GM23338 (cell line): ENCODE results near the gene ATG4C. TPM values are rescaled to one million over a fixed set of nuclear protein-coding genes. Genes with fewer than 3 reads are reported as not detected.

Experiments
- ATAC-seq: fragments of 200-7000 bp; cut with Tn5 transposase; 3 replicates; pipeline ENCODE4 v1.9.1; 2020
- DNase-seq: peaks from one replicate; pipeline ENCODE4 v3.0.0-alpha.2; 2015; ENCODE audit warnings: low spot score
- H2AFZ ChIP-seq: fragments of 200-600 bp; sonication (generic); 2 replicates; pipeline ENCODE4 v1.8.0; 2016; ENCODE audit warnings: antibody characterized with exemption, mild to moderate bottlenecking, moderate library complexity
- H3F3A ChIP-seq: fragments of 200-600 bp; sonication (generic); replicated peaks from 2 replicates; pipeline ENCODE4 v1.8.0; 2017; ENCODE audit warnings: antibody characterized with exemption, mixed run types, low read depth
- H3K27ac ChIP-seq: fragments of 200-600 bp; sonication (generic); 2 replicates; pipeline ENCODE4 v1.6.1; 2016; ENCODE audit warnings: low read depth
- H3K27me3 ChIP-seq: fragments of 200-600 bp; sonication (generic); 2 replicates; pipeline ENCODE4 v1.8.0; 2016; ENCODE audit warnings: mild to moderate bottlenecking, mixed run types, moderate library complexity; ENCODE audit not compliant: insufficient read depth
- H3K36me3 ChIP-seq: fragments of 200-600 bp; sonication (generic); 2 replicates; pipeline ENCODE4 v1.8.0; 2016; ENCODE audit warnings: mild to moderate bottlenecking; ENCODE audit not compliant: insufficient read depth
- H3K4me1 ChIP-seq: fragments of 200-600 bp; sonication (generic); 2 replicates; pipeline ENCODE4 v1.8.0; 2016; ENCODE audit warnings: mild to moderate bottlenecking, moderate library complexity; ENCODE audit not compliant: insufficient read depth
- H3K4me2 ChIP-seq: fragments of 200-600 bp; sonication (generic); 2 replicates; pipeline ENCODE4 v1.7.1; 2017; ENCODE audit warnings: mixed run types
- H3K4me3 ChIP-seq: fragments of 200-600 bp; sonication (generic); 2 replicates; pipeline ENCODE4 v1.6.1; 2016; ENCODE audit warnings: mixed run types
- H3K79me2 ChIP-seq: fragments of 200-600 bp; sonication (generic); replicated peaks from 2 replicates; pipeline ENCODE4 v1.8.0; 2017; ENCODE audit warnings: mild to moderate bottlenecking; ENCODE audit not compliant: insufficient read depth
- H3K9me2 ChIP-seq: fragments of 200-600 bp; sonication (generic); 2 replicates; pipeline ENCODE4 v1.8.0; 2017; ENCODE audit not compliant: insufficient read depth
- H4K20me1 ChIP-seq: fragments of 200-600 bp; sonication (generic); replicated peaks from 2 replicates; pipeline ENCODE4 v1.8.0; 2017; ENCODE audit warnings: mild to moderate bottlenecking; ENCODE audit not compliant: insufficient read depth
- H3K27ac Mint-ChIP-seq: 2 replicates; pipeline ENCODE4 v1.8.0; 2020; ENCODE audit warnings: inconsistent platforms, mild to moderate bottlenecking, moderate library complexity, mixed read lengths
- H3K27me3 Mint-ChIP-seq: 3 replicates; pipeline ENCODE4 v1.8.0; 2022; ENCODE audit warnings: low read depth, mild to moderate bottlenecking, moderate library complexity, mixed read lengths, inconsistent platforms; ENCODE audit not compliant: insufficient read depth, poor library complexity
- H3K36me3 Mint-ChIP-seq: 3 replicates; pipeline ENCODE4 v1.8.0; 2021; ENCODE audit warnings: low read depth, mild to moderate bottlenecking, inconsistent platforms, moderate library complexity, mixed read lengths
- H3K4me1 Mint-ChIP-seq: 3 replicates; pipeline ENCODE4 v1.8.0; 2020; ENCODE audit warnings: mild to moderate bottlenecking, inconsistent platforms, mixed read lengths
- H3K4me3 Mint-ChIP-seq: 3 replicates; pipeline ENCODE4 v1.8.0; 2021; ENCODE audit warnings: moderate library complexity, mild to moderate bottlenecking, inconsistent platforms, mixed read lengths
- H3K9me3 Mint-ChIP-seq: 3 replicates; pipeline ENCODE4 v1.8.0; 2020; ENCODE audit warnings: moderate library complexity, mild to moderate bottlenecking, inconsistent platforms, mixed read lengths
- CREB1 ChIP-seq: fragments of 250-450 bp; sonication (Bioruptor Pico); IDR thresholded peaks from 2 replicates; pipeline ENCODE4 v1.5.0; 2020; ENCODE audit warnings: low read depth, mild to moderate bottlenecking, moderate library complexity
- EZH2 ChIP-seq: fragments of 200-600 bp; sonication (generic); IDR thresholded peaks from one replicate; pipeline ENCODE4 v1.8.0; 2017; ENCODE audit warnings: antibody characterized with exemption, mild to moderate bottlenecking, low read depth; ENCODE audit not compliant: unreplicated experiment
- EZH2phosphoT487 ChIP-seq: fragments of 200-600 bp; sonication (generic); IDR thresholded peaks from one replicate; pipeline ENCODE4 v1.8.1; 2018; ENCODE audit warnings: antibody characterized with exemption; ENCODE audit not compliant: unreplicated experiment
- JUNB ChIP-seq: IDR thresholded peaks from one replicate; pipeline ENCODE4 v1.6.1; 2016; ENCODE audit warnings: antibody characterized with exemption; ENCODE audit not compliant: unreplicated experiment
- NANOG ChIP-seq: IDR thresholded peaks from 2 replicates; pipeline ENCODE4 v1.6.1; 2016; ENCODE audit warnings: antibody characterized with exemption, borderline replicate concordance
- POLR2AphosphoS5 ChIP-seq: IDR thresholded peaks from 2 replicates; pipeline ENCODE4 v1.6.1; 2016; ENCODE audit warnings: antibody characterized with exemption, low read depth
- STAT1 ChIP-seq: IDR thresholded peaks from one replicate; pipeline ENCODE4 v1.6.1; 2016; ENCODE audit warnings: antibody characterized with exemption; ENCODE audit not compliant: unreplicated experiment
- ZNF114 ChIP-seq: fragments of 250-450 bp; sonication (Bioruptor Pico); IDR thresholded peaks from 2 replicates; pipeline ENCODE4 v1.5.0; 2020; ENCODE audit warnings: mild to moderate bottlenecking, moderate library complexity
- ZNF331 ChIP-seq: fragments of 250-450 bp; sonication (Bioruptor Pico); IDR thresholded peaks from 2 replicates; pipeline ENCODE4 v1.5.0; 2020; ENCODE audit warnings: low read depth, mild to moderate bottlenecking, moderate library complexity
- polyA plus RNA-seq: library from polyadenylated mRNA; unstranded; fragments of >200 nt; fragmentation: Nextera tagmentation; extraction: Ambion mirVana; gene quantifications from 2 replicates; pipeline ENCODE4 v1.2.1, GENCODE V29; 2016
- total RNA-seq: library from RNA; depleted of rRNA; stranded (reverse); fragments of >200 nt; shearing (Covaris generic); gene quantifications from 2 replicates; pipeline ENCODE4 v1.2.3, GENCODE V29; 2014
- TF ChIP-seq, protein P1 (sequence below), 2 experiments: fragments of 200-600 bp in 1 of 2; sonication (generic) in 1 of 2; conservative IDR thresholded peaks; 2 replicates each; pipeline versions ENCODE4 v1.5.1 to v1.6.1; 2016 to 2017; ENCODE audit warnings: antibody characterized with exemption in 2 of 2, low read depth in 2 of 2, mild to moderate bottlenecking in 2 of 2, moderate library complexity in 1 of 2
- TF ChIP-seq, protein P2 (sequence below): fragments of 250-450 bp; sonication (Bioruptor Pico); IDR thresholded peaks from 2 replicates; pipeline ENCODE4 v1.5.0; 2020; ENCODE audit warnings: mild to moderate bottlenecking, moderate library complexity
- TF ChIP-seq, protein P3 (sequence below): IDR thresholded peaks from one replicate; pipeline ENCODE4 v1.6.1; 2018; ENCODE audit warnings: antibody characterized with exemption; ENCODE audit not compliant: unreplicated experiment
- TF ChIP-seq, protein P4 (sequence below): IDR thresholded peaks from 2 replicates; pipeline ENCODE4 v1.6.1; 2016; ENCODE audit warnings: antibody characterized with exemption

Gene ATG4C
- total and polyA plus RNA-seq, 2 experiments from 2014 or later, result 15.7 to 18.6 TPM

DNA sequence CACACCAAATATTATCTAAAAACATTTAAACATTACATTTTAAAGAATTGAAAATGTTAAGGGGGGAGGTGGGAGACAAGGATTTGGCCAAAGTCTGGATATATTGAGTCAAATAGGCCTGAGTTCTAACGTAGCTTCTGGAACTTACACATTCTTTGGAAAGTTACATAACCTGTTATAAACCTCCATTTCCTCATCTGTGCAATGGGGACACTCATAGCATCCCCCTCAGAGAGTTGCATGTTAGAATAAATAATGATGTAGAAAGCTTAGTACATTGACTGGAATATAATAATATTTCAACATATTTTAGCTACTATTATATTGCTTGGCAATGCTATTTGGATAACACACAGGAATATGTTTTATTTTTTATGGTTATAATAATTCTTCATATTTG, 117.7 kb downstream of the ATG4C start:
- Histone ChIP-seq H3K27me3 (no peaks in the 10 kb centered on the region), H3K79me2 (no peaks in the 10 kb centered on the region), H4K20me1 (no peaks in the 10 kb centered on the region), H3K4me3 (no peak overlapping the region), H3K4me2 (no peak overlapping the region), H3K4me1 (peaks cover 7% of the 10 kb centered on the region; the same call in 1 of the 2 replicates), H3K9me2 (no peaks in the 10 kb centered on the region), H3K36me3 (no peaks in the 10 kb centered on the region), H3F3A (no peaks in the 10 kb centered on the region), H2AFZ (no peak overlapping the region), H3K27ac (no peak overlapping the region)
- no peaks in the 10 kb centered on the region for H3K9me3 Mint-ChIP-seq
- H3K27me3 Mint-ChIP-seq, result peaks cover 4% of the 10 kb centered on the region
- peaks cover 21% of the 10 kb centered on the region for H3K4me1 Mint-ChIP-seq
- no peak overlapping the region for H3K27ac Mint-ChIP-seq
- ATAC-seq, result no peak
- TF ChIP-seq, protein P1, sequence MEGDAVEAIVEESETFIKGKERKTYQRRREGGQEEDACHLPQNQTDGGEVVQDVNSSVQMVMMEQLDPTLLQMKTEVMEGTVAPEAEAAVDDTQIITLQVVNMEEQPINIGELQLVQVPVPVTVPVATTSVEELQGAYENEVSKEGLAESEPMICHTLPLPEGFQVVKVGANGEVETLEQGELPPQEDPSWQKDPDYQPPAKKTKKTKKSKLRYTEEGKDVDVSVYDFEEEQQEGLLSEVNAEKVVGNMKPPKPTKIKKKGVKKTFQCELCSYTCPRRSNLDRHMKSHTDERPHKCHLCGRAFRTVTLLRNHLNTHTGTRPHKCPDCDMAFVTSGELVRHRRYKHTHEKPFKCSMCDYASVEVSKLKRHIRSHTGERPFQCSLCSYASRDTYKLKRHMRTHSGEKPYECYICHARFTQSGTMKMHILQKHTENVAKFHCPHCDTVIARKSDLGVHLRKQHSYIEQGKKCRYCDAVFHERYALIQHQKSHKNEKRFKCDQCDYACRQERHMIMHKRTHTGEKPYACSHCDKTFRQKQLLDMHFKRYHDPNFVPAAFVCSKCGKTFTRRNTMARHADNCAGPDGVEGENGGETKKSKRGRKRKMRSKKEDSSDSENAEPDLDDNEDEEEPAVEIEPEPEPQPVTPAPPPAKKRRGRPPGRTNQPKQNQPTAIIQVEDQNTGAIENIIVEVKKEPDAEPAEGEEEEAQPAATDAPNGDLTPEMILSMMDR (conservative IDR thresholded peaks at IDR 0.05; ENCODE audit: low read depth in 2 of 2), result no peak
- TF ChIP-seq CREB1 (CRISPR knock-in tag) (no peak), EZH2phosphoT487 (no peak), STAT1 (no peak), EZH2 (no peak), NANOG (no peak), POLR2AphosphoS5 (no peak), ZNF114 (CRISPR knock-in tag) (no peak), ZNF331 (no peak), JUNB (no peak)
- TF ChIP-seq, protein P2, sequence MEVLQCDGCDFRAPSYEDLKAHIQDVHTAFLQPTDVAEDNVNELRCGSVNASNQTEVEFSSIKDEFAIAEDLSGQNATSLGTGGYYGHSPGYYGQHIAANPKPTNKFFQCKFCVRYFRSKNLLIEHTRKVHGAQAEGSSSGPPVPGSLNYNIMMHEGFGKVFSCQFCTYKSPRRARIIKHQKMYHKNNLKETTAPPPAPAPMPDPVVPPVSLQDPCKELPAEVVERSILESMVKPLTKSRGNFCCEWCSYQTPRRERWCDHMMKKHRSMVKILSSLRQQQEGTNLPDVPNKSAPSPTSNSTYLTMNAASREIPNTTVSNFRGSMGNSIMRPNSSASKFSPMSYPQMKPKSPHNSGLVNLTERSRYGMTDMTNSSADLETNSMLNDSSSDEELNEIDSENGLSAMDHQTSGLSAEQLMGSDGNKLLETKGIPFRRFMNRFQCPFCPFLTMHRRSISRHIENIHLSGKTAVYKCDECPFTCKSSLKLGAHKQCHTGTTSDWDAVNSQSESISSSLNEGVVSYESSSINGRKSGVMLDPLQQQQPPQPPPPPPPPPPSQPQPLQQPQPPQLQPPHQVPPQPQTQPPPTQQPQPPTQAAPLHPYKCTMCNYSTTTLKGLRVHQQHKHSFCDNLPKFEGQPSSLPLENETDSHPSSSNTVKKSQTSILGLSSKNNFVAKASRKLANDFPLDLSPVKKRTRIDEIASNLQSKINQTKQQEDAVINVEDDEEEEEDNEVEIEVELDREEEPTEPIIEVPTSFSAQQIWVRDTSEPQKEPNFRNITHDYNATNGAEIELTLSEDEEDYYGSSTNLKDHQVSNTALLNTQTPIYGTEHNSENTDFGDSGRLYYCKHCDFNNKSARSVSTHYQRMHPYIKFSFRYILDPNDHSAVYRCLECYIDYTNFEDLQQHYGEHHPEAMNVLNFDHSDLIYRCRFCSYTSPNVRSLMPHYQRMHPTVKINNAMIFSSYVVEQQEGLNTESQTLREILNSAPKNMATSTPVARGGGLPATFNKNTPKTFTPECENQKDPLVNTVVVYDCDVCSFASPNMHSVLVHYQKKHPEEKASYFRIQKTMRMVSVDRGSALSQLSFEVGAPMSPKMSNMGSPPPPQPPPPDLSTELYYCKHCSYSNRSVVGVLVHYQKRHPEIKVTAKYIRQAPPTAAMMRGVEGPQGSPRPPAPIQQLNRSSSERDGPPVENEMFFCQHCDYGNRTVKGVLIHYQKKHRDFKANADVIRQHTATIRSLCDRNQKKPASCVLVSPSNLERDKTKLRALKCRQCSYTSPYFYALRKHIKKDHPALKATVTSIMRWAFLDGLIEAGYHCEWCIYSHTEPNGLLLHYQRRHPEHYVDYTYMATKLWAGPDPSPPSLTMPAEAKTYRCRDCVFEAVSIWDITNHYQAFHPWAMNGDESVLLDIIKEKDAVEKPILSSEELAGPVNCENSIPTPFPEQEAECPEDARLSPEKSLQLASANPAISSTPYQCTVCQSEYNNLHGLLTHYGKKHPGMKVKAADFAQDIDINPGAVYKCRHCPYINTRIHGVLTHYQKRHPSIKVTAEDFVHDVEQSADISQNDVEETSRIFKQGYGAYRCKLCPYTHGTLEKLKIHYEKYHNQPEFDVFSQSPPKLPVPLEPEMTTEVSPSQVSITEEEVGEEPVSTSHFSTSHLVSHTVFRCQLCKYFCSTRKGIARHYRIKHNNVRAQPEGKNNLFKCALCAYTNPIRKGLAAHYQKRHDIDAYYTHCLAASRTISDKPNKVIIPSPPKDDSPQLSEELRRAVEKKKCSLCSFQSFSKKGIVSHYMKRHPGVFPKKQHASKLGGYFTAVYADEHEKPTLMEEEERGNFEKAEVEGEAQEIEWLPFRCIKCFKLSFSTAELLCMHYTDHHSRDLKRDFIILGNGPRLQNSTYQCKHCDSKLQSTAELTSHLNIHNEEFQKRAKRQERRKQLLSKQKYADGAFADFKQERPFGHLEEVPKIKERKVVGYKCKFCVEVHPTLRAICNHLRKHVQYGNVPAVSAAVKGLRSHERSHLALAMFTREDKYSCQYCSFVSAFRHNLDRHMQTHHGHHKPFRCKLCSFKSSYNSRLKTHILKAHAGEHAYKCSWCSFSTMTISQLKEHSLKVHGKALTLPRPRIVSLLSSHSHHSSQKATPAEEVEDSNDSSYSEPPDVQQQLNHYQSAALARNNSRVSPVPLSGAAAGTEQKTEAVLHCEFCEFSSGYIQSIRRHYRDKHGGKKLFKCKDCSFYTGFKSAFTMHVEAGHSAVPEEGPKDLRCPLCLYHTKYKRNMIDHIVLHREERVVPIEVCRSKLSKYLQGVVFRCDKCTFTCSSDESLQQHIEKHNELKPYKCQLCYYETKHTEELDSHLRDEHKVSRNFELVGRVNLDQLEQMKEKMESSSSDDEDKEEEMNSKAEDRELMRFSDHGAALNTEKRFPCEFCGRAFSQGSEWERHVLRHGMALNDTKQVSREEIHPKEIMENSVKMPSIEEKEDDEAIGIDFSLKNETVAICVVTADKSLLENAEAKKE (CRISPR knock-in tag), result no peak
- TF ChIP-seq, protein P3, sequence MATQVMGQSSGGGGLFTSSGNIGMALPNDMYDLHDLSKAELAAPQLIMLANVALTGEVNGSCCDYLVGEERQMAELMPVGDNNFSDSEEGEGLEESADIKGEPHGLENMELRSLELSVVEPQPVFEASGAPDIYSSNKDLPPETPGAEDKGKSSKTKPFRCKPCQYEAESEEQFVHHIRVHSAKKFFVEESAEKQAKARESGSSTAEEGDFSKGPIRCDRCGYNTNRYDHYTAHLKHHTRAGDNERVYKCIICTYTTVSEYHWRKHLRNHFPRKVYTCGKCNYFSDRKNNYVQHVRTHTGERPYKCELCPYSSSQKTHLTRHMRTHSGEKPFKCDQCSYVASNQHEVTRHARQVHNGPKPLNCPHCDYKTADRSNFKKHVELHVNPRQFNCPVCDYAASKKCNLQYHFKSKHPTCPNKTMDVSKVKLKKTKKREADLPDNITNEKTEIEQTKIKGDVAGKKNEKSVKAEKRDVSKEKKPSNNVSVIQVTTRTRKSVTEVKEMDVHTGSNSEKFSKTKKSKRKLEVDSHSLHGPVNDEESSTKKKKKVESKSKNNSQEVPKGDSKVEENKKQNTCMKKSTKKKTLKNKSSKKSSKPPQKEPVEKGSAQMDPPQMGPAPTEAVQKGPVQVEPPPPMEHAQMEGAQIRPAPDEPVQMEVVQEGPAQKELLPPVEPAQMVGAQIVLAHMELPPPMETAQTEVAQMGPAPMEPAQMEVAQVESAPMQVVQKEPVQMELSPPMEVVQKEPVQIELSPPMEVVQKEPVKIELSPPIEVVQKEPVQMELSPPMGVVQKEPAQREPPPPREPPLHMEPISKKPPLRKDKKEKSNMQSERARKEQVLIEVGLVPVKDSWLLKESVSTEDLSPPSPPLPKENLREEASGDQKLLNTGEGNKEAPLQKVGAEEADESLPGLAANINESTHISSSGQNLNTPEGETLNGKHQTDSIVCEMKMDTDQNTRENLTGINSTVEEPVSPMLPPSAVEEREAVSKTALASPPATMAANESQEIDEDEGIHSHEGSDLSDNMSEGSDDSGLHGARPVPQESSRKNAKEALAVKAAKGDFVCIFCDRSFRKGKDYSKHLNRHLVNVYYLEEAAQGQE, result no peak
- TF ChIP-seq, protein P4, sequence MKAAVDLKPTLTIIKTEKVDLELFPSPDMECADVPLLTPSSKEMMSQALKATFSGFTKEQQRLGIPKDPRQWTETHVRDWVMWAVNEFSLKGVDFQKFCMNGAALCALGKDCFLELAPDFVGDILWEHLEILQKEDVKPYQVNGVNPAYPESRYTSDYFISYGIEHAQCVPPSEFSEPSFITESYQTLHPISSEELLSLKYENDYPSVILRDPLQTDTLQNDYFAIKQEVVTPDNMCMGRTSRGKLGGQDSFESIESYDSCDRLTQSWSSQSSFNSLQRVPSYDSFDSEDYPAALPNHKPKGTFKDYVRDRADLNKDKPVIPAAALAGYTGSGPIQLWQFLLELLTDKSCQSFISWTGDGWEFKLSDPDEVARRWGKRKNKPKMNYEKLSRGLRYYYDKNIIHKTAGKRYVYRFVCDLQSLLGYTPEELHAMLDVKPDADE, result no peak
- no peak overlapping the region for H3K4me3 Mint-ChIP-seq
- no peaks in the 10 kb centered on the region for H3K36me3 Mint-ChIP-seq
- DNase-seq, result no peak
